ENCODE measurements around the gene HOXA6. TPM values are rescaled to one million over a fixed set of nuclear protein-coding genes. Genes with fewer than 3 reads are reported as not detected.
A peak's percentile ranks its signal among the peaks of the same experiment; 100 is the strongest.

HOXA6 gene
- polyA plus RNA-seq, 1 donor from 2014 or later, result 0.39 TPM

DNA sequence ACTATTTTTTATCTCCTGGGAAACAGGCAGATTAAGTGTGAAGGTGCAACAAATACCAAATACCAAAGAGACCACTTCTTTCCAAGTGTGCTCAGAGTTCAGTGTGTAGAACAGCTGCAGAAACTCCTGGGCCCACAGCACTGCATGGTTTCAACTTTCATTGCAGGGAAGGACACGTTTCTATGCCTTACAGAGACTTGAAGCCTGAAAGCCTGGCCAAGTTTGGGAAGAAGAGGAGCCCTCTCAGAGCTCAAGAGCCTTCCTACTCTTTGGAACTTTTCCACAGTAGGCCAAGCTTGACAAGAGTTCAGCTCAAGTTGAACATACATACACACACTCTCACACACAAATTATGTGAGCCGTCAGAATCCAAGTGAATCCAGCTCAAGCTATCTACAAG, 19.5 kb downstream of the HOXA6 start:
- peak overlapping the region in 1 of 3 donors; percentile 6 for H3K27ac Mint-ChIP-seq
- no peaks in the 10 kb centered on the region for H3K36me3 Mint-ChIP-seq
- H3K4me1 Mint-ChIP-seq, result peaks cover 0 to 4% (median 2%) of the 10 kb centered on the region in 3 donors
- peaks cover 19% of the 10 kb centered on the region for H3K27me3 Mint-ChIP-seq
- H3K9me3 Mint-ChIP-seq, result no peaks in the 10 kb centered on the region
- peak overlapping the region in 1 of 4 donors; percentile 45 for H3K4me3 Mint-ChIP-seq

DNA sequence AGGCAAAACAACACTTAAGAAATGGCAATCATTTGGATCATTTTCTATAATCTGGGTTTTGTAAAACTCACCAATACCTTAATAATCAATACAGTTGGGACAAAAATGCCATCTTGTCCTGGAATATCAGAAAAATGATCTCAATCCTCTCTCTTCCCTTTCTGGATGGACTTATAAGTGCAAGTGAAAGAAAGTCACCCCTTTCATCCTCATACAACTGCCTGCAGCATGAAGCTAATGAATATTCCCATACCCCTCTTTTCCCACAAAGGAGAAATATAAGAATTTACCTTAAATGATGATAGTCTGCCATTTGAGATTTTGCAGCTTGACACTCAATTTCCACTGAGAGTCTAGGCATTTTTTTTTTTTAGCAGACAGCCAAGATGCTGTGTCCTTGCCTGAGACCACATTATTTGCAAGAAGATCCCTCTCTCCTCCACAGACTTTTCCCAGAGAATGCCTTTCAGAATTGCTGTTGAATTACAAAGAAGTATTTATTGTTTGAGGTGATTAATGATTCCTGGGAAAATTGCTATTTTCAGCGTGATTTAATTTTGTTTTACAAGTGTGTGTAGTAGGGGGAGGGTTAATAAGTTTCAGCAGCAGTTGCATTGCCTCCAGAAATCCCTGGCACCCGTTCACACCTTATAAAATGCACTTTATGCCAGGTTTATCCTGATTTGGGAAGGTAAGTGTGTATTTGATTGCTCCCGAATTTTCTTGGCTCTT, 20.8 kb downstream of the HOXA6 start:
- peak overlapping the region in 1 of 4 donors; percentile 76 for H3K4me3 Mint-ChIP-seq
- peaks cover 0 to 4% (median 2%) of the 10 kb centered on the region in 3 donors for H3K4me1 Mint-ChIP-seq
- H3K27me3 Mint-ChIP-seq, result peaks cover 13% of the 10 kb centered on the region
- peak overlapping the region in 1 of 3 donors; percentile 14 for H3K27ac Mint-ChIP-seq
- no peaks in the 10 kb centered on the region for H3K9me3 Mint-ChIP-seq
- H3K36me3 Mint-ChIP-seq, result peaks cover under 1% of the 10 kb centered on the region

DNA sequence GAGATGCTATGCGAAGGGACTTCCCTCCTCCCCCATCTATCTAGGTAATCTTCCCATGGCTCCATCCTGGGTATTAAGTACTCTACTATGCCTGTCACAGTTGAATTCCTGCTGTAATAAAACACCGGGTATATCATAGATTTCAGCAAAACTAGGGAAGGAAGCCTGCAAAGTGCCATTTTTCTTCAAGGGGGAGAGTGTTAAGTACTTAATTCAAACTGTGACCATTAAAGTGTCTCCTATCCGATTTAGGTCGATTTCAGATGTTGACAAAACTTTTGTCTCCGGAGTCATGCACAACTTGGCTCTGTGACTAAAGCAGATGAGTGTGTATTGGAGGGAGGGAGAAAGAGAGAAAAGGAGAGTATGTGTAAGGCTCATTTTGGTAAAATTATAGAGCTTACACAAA, 21.6 kb downstream of the HOXA6 start:
- H3K9me3 Mint-ChIP-seq, result no peaks in the 10 kb centered on the region
- H3K4me1 Mint-ChIP-seq, result peaks cover 0 to 4% (median 0%) of the 10 kb centered on the region in 3 donors
- peaks cover 13% of the 10 kb centered on the region for H3K27me3 Mint-ChIP-seq
- no peak overlapping the region for H3K27ac Mint-ChIP-seq
- H3K4me3 Mint-ChIP-seq, result no peak overlapping the region
- peaks cover 2% of the 10 kb centered on the region for H3K36me3 Mint-ChIP-seq

DNA sequence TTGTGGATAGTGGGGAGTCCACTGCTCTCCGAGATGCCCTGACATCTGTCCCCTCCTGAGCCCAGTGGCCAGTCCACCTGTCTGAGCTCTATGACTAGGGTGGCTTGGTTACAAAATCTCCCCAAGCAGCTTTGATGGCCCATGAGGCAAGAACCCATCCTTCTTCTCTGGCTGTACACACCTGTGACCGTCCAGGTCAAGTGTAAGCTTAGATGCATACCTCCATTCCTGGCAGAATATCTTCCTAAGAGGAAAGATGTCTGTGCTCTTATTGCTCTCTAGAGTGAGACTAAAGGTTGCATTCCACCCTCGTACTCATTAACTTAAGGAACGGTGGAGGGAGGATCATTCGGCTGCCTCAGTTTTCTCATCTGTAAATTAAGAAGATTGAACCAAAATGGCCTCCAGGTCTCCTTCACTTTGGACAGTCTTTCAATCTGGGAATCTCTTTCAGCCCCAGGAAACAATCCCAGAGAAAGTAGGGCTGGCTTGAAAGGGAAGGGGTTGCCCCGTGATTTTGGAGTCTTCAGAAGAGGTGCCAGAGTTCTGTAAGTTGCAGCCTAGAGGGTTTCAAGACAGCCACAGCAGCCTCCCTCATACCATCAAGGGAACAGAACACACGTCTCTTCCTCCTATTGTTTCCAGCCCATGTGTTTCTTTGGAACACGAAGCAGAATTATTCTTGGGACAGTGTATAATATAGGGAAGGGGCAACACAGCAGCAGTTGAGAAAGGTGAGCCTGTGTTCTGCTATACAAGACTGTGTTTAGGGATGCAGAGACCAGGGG, 22.5 kb downstream of the HOXA6 start:
- Mint-ChIP-seq H3K27ac (no peak overlapping the region), H3K9me3 (no peaks in the 10 kb centered on the region), H3K4me3 (no peak overlapping the region), H3K4me1 (peaks cover 0 to 4% (median 0%) of the 10 kb centered on the region in 3 donors), H3K36me3 (peaks cover 2% of the 10 kb centered on the region), H3K27me3 (peaks cover 13% of the 10 kb centered on the region)

DNA sequence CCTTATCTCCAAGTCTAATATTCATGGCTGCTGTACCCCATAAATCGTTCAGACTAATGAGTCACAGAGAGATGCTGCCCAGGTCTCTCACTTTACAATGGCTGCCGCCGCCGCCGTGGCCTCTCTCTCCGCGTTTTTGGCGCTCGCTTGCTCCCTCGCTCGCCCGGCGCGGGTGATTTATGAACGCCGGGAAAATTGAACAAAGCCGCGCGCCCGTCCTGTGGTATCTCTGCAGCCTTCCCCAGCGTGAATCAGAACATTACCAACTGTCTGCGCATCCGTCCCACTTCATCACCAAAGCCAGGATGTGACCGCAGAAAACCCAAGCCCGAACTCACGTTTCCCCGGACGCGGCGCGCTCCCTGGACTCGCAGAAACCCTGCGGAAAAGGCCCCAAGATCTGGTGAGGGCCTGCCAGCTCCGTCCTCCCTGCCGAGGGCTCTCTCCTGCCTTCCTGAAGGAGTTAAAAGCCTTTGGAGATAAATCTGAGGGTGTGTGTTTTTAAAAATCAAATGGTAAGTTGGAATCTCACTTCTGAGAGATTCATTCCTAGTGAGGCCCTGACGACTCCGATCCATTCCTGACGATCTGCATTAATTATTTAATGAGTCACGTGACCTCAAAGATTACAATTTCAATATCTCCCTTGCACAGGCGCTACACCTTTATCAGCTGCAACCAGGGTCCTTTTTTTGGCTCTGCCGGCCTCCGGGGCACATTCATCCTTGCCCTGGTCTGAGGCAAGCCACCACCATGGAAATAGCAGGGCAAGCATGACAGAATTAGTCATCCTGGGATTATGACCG, 23.3 kb downstream of the HOXA6 start:
- Mint-ChIP-seq H3K36me3 (peaks cover 2% of the 10 kb centered on the region), H3K27me3 (peaks cover 13% of the 10 kb centered on the region), H3K4me1 (peaks cover 0 to 4% (median 0%) of the 10 kb centered on the region in 3 donors), H3K9me3 (no peaks in the 10 kb centered on the region), H3K27ac (no peak overlapping the region), H3K4me3 (no peak overlapping the region)

DNA sequence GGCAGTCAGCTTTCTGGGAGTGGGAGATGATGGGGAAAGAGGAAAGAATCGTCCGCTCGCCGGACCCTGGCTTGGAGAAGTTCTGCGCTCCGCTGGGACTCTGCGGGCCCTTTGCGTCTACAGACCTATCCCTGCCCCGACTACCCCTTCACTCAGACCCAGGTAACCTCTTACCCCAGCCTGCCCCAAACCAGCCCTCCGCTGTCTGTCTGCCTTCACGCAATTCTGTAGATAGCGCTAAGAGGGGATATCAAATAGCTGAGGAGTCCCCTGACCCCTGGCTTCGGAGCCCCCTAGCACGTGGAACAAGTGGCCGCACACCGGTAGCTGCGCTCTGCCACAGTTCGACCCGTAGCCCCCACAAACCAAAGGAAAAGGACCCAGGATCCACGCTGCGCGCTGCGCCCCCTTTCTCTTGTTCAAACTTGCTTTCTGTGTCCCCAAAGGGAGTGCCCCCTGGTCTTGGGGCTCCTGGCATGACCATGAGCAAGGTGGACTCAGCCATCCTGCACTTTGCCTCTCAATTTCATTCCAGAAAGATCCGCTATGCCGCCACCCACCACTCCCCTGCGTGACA, 24.0 kb downstream of the HOXA6 start:
- Mint-ChIP-seq H3K27ac (no peak overlapping the region), H3K36me3 (peaks cover 2% of the 10 kb centered on the region), H3K4me3 (no peak overlapping the region), H3K4me1 (no peaks in the 10 kb centered on the region), H3K9me3 (no peaks in the 10 kb centered on the region), H3K27me3 (peaks cover 13% of the 10 kb centered on the region)

DNA sequence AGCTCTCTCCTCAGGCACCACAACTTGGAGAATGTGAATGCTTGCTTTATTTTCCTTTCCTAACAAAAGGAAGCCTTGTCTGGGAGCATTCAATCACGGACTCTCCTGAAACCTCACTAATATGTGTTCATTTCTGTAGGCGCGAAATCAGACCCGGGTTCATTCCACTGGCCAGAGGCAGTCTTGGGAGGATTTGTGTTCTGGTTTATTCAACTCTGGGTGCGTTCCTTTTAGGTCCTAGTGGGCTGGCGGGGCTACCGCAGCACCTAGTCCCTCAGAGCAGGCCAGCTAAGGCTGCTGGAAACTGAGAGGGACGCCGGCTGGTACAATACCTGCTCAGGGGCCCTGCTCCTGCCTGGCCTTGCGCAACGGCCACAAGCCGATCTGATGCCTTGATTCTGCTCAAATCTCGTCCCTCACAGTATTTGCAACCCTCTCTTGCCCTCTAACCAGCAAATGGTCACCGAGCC, 24.5 kb downstream of the HOXA6 start:
- peaks cover 13% of the 10 kb centered on the region for H3K27me3 Mint-ChIP-seq
- no peak overlapping the region for H3K4me3 Mint-ChIP-seq
- H3K9me3 Mint-ChIP-seq, result no peaks in the 10 kb centered on the region
- H3K4me1 Mint-ChIP-seq, result no peaks in the 10 kb centered on the region
- H3K36me3 Mint-ChIP-seq, result peaks cover 2% of the 10 kb centered on the region
- H3K27ac Mint-ChIP-seq, result no peak overlapping the region

DNA sequence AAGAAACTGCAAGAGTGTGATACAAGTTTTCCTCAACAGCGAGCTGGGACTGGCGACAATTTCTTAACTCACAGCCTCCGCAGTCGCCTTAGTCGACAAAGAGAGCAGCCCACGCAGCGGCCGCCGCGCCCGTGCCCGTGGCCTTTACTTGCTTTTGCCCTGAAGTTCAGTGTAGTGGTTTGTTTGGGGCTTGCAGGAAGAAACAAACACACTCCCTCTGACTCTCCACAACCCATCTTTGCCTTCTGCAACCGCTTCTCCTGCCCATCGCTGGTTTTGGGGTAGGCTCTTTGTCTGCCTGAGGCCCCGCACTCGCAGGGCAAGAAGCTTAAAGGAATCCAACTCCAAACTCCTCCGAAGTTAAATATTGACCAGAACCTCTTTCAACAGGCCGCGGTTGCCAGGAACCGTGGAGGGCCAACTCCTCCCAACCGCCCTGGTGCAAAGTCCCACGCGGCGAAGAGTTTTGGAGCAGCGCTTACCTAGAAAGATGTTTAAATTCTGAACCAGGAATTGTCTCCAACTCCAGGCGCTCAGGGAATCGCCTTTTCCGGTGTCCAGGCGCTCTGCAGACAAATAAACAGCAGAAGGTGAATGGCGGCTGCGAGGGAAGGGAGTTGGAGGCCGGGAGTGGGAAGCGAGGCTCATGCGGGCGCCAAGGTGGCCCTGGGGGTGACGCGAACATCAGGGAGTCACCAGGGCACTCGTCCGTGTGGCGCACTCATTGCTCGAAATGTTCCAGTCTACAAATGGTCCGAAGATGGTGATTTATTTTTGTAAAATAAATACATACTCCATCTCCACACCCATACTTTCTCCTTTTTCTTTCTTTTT, 25.3 kb downstream of the HOXA6 start:
- Mint-ChIP-seq H3K4me3 (no peak overlapping the region), H3K36me3 (peaks cover 2% of the 10 kb centered on the region), H3K27me3 (peaks cover 13% of the 10 kb centered on the region), H3K27ac (no peak overlapping the region), H3K9me3 (no peaks in the 10 kb centered on the region), H3K4me1 (no peaks in the 10 kb centered on the region)

DNA sequence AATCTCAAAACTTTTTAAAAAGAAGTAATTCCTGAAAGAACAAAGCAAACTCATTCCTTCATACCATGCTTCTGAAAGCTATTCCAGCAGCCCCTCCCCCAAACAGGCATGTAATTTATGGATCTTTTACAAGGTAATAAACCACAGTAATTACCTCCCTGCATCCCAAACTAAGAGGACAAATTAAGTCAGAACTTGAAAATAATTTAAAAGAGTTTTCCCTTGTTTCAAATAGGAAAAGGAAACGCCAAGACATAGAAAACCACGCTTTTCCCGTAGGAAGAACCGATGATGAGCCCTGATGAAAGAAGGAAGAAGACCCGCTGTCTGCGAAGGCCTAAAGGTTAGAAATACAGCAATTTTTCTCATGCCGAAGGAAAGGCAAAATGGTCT, 25.9 kb downstream of the HOXA6 start:
- peaks cover 2% of the 10 kb centered on the region for H3K36me3 Mint-ChIP-seq
- H3K4me1 Mint-ChIP-seq, result no peaks in the 10 kb centered on the region
- H3K4me3 Mint-ChIP-seq, result no peak overlapping the region
- no peak overlapping the region for H3K27ac Mint-ChIP-seq
- peaks cover 13% of the 10 kb centered on the region for H3K27me3 Mint-ChIP-seq
- no peaks in the 10 kb centered on the region for H3K9me3 Mint-ChIP-seq

DNA sequence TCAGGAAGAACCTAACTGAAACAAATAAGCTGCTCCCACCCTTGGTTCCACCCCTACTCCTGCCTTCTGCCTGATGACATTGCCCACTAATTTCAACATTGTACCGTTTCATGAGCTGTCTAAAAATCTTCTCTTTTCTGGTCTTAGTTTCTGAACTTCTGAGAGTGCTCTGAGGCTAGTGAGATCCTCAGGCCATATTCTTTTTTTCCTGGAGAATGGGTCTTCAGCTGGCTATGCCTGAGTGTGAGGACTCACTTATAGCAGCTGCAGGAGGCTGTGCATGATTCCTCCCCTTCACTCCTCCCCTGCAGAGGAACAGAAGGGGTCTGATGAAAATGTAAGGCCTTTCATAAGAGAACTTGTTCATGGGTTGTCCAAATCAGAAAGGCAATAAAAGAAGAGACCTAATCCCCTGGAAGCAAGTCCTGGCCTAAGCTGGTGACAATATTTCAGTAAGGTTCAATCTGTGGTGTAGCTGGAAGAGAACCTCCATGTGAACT, 28.1 kb downstream of the HOXA6 start:
- Mint-ChIP-seq H3K9me3 (no peaks in the 10 kb centered on the region), H3K27ac (no peak overlapping the region), H3K4me1 (no peaks in the 10 kb centered on the region), H3K4me3 (no peak overlapping the region), H3K27me3 (peaks cover 7% of the 10 kb centered on the region), H3K36me3 (peaks cover 2% of the 10 kb centered on the region)

DNA sequence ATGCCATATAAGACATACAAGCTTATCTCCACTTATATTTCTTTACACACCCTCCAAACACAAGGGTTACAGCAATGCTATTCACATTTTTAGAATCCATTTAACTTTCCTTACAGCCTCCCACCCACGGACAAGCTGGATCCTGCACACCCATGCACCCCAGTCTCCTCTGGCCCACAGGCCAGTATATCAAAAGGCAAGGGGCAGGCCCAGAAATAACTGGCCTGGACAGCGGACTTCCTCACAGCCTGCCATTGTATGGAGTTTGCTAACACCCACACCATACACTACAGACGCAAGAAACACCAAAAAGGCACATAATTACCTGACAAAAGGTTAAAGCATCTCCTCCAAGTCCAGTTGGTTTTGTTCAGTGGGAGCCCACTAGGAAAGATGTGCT, 29.0 kb downstream of the HOXA6 start:
- H3K27me3 Mint-ChIP-seq, result peaks cover 2% of the 10 kb centered on the region
- H3K36me3 Mint-ChIP-seq, result peaks cover 2% of the 10 kb centered on the region
- H3K4me1 Mint-ChIP-seq, result no peaks in the 10 kb centered on the region
- no peaks in the 10 kb centered on the region for H3K9me3 Mint-ChIP-seq
- no peak overlapping the region for H3K4me3 Mint-ChIP-seq
- H3K27ac Mint-ChIP-seq, result no peak overlapping the region

DNA sequence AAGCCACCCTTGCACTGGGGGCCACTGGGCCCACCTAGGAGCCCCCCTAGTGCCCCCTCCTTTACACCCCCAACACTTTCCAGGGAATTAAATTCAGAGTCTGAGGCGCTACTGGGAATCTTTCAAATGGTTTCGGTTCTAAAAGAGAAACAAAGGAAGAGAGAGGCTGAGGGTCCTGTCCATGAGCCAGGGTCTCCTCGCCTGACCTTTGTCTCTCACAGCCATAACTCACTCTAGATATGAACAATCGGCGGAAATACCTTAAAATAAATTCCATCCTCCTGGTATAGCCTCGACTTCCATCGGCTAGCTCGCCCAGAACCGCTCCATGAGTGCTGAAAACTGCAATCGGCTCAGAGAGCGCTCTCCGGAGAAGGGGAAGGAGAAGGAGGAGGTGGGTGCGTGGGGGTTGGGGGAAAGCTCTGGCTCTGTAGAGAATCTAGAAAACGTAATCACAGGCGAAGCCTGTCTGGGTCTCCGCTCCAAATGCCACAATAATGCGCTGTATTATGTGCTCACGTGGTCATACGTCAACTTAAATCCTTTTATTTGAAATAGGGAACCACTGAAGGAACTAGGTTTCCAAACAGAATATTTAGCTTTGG, 29.6 kb downstream of the HOXA6 start:
- Mint-ChIP-seq H3K27me3 (peaks cover 2% of the 10 kb centered on the region), H3K4me3 (no peak overlapping the region), H3K36me3 (peaks cover 2% of the 10 kb centered on the region), H3K9me3 (no peaks in the 10 kb centered on the region), H3K4me1 (no peaks in the 10 kb centered on the region), H3K27ac (no peak overlapping the region)

DNA sequence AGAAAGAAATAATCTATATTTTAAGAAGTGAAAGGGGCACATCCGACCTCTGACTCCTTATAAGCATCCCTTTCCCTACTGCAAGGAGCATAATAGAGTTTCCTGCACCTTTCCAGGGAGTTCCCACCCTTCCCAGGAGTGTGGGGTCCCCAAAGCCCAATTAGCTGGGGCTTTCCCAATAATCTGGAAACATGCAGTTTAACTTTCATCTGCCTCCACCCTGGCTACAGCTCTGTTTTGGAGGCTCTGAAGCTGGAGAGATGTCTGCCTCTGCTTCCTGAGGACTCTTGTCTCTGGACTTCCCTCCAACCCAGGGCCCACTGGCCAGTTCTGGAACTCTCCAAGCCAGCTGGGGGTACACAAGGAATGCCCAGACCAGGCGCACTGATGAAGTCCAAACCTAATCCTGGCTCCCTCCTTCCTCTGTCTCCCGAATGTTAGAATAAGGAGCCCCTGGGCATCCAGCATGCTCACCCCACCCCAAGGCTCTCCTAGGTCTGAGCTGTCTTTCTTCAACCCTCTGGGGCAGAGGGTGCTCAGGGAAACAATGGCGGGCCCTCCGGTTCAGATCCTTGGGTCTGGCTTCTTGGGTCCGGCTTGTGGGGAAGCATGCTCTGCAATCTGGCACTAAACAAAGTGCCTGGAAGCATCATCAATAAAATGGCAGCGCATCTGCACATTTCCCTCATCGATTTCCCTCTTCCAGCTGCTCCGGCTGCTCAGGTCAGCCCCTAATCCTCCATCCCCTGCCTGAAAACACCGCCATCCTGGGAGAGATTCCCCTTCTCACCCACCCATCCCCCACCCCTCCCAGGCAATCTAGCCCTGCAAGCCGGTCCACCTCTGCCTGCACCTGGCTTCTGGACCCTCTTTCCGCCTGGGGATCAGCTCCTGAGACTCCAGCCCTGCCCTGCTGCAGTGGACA, 30.4 kb downstream of the HOXA6 start:
- no peaks in the 10 kb centered on the region for H3K9me3 Mint-ChIP-seq
- no peak overlapping the region for H3K4me3 Mint-ChIP-seq
- peaks cover 2% of the 10 kb centered on the region for H3K36me3 Mint-ChIP-seq
- H3K27me3 Mint-ChIP-seq, result peaks cover 2% of the 10 kb centered on the region
- H3K27ac Mint-ChIP-seq, result no peak overlapping the region
- no peaks in the 10 kb centered on the region for H3K4me1 Mint-ChIP-seq

Measured in IgD-negative memory B cell (primary cell).